ENCODE results near the gene LRRC18.

GRCh38 chr10:48976196-48976595 is 36.6 kb upstream of the LRRC18 start:
- peak in 2 of 6 experiments; percentile 6 to 14 for TF ChIP-seq CTCF (IDR thresholded peaks at IDR 0.05)
- no peak for TF ChIP-seq POLR2A (IDR thresholded peaks at IDR 0.05)

Data from Peyer's patch (tissue), 4 donors.